A673 (cell line): ENCODE data around the gene CDK7.

Source experiments
- EZH2 ChIP-seq: fragments of 200-600 bp; sonication (generic); IDR thresholded peaks from 2 replicates; pipeline ENCODE4 v1.6.1; 2017; ENCODE audit warnings: borderline replicate concordance, low read depth, mild to moderate bottlenecking, mixed read lengths, antibody characterized with exemption, low read length; ENCODE audit not compliant: poor library complexity, severe bottlenecking
- TF ChIP-seq, protein P1 (sequence below): fragments of 300-800, 200-600 bp; sonication (generic); conservative IDR thresholded peaks from 2 replicates; pipeline ENCODE4 v1.5.1; 2017; ENCODE audit warnings: low read depth, mild to moderate bottlenecking, antibody characterized with exemption, low read length, moderate library complexity, mixed read lengths

GRCh38 chr5:69270840-69271239, 36.2 kb downstream of the CDK7 start:
- TF ChIP-seq, protein P1, sequence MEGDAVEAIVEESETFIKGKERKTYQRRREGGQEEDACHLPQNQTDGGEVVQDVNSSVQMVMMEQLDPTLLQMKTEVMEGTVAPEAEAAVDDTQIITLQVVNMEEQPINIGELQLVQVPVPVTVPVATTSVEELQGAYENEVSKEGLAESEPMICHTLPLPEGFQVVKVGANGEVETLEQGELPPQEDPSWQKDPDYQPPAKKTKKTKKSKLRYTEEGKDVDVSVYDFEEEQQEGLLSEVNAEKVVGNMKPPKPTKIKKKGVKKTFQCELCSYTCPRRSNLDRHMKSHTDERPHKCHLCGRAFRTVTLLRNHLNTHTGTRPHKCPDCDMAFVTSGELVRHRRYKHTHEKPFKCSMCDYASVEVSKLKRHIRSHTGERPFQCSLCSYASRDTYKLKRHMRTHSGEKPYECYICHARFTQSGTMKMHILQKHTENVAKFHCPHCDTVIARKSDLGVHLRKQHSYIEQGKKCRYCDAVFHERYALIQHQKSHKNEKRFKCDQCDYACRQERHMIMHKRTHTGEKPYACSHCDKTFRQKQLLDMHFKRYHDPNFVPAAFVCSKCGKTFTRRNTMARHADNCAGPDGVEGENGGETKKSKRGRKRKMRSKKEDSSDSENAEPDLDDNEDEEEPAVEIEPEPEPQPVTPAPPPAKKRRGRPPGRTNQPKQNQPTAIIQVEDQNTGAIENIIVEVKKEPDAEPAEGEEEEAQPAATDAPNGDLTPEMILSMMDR = no peak
- TF ChIP-seq EZH2 = no peak
